Subcutaneous abdominal adipose tissue (tissue), 5 donors: ENCODE measurements around the gene IL19.

ENCODE experiments used
- H3K27ac ChIP-seq: one replicate; pipeline ENCODE4 v1.7.0; 2013; ENCODE audit warnings: low read depth, mild to moderate bottlenecking, inconsistent platforms, low read length, moderate library complexity
- H3K27me3 ChIP-seq, 5 donors: one replicate each; pipeline ENCODE4 v1.7.0; 2013; ENCODE audit warnings: low read length in 5 of 5, inconsistent platforms in 1 of 5; ENCODE audit not compliant: control insufficient read depth in 5 of 5, insufficient read depth in 4 of 5
- H3K36me3 ChIP-seq, 5 donors: one replicate each; pipeline ENCODE4 v1.7.0; 2013; ENCODE audit warnings: low read length in 5 of 5; ENCODE audit not compliant: control insufficient read depth in 5 of 5, insufficient read depth in 5 of 5
- H3K4me1 ChIP-seq, 5 donors: one replicate each; pipeline ENCODE4 v1.7.0; 2013; ENCODE audit warnings: low read length in 5 of 5, mild to moderate bottlenecking in 3 of 5, moderate library complexity in 1 of 5; ENCODE audit not compliant: control insufficient read depth in 5 of 5, insufficient read depth in 5 of 5
- H3K4me3 ChIP-seq, 5 donors: one replicate each; pipeline ENCODE4 v1.7.0; 2013; ENCODE audit warnings: low read length in 5 of 5, low read depth in 1 of 5
- H3K9ac ChIP-seq, 5 donors: one replicate each; pipeline ENCODE4 v1.7.0; 2013; ENCODE audit warnings: low read length in 5 of 5, mild to moderate bottlenecking in 4 of 5, moderate library complexity in 3 of 5
- H3K9me3 ChIP-seq, 5 donors: one replicate each; pipeline ENCODE4 v1.7.0; 2013; ENCODE audit warnings: low read length in 5 of 5; ENCODE audit not compliant: control insufficient read depth in 5 of 5
- donor health status: healthy.
- donor health status: healthy.
- donor health status: healthy.
- donor health status: healthy.
- donor health status: healthy.

IL19 gene

DNA sequence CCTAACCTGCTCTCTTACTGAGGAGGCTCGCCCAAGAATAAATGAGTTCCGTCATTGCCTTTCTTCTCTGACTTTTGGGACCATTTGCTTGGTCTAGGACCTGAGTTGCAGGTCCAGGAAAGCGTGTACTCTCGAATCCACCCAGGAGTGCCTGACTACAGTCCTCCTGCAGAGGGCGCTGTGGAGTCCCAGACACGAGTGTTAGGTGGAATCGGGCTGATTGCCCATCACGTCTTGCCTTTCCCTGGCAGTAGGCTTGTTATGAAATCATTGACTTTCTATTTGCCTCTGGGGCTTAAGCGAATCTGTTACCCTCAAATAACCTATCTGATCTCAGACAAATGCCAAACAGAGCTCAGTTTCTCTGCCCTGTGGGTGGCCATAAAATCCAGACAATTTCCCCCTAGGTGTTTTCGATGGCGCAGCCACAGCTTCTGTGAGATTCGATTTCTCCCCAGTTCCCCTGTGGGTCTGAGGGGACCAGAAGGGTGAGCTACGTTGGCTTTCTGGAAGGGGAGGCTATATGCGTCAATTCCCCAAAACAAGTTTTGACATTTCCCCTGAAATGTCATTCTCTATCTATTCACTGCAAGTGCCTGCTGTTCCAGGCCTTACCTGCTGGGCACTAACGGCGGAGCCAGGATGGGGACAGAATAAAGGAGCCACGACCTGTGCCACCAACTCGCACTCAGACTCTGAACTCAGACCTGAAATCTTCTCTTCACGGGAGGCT lies 94.5 kb downstream of the IL19 start, which contains the start of gene IL20:
IL20 (plus strand) TSS at position 685 of the 733 bp plus-strand sequence. CDS start 230 bp downstream, outside the sequence.
- Histone ChIP-seq H3K9ac (peak within 1 kb of the TSS in 1 of 5 donors; percentile 44), H3K27ac (no peak within 1 kb of the TSS)

DNA sequence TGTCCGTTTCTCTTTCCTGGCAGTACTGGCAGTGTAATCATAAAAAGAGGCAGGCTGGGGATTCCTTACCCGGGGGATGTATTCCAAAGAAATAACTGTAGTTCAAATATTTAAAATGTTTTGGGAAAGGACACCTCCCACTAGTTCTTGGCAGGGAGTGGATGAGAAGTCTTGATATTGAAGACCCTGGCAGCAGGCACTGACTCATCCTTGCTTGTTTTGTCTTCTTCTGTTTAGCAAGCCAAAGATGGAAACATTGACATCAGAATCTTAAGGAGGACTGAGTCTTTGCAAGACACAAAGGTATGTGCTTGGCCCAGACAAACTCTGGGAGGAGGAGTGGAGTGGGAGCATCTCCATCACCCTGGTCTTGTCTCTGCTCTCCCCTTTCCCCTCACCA lies 95.5 kb downstream of the IL19 start:
- no peak overlapping the region for H3K4me3 ChIP-seq
- H3K36me3 ChIP-seq = no peaks in the 10 kb centered on the region
- H3K27me3 ChIP-seq = no peaks in the 10 kb centered on the region
- H3K27ac ChIP-seq = no peak overlapping the region
- H3K4me1 ChIP-seq = peaks cover 0 to 8% (median 4%) of the 10 kb centered on the region in 5 donors
- no peak overlapping the region for H3K9ac ChIP-seq
- H3K9me3 ChIP-seq = no peaks in the 10 kb centered on the region

More for the DNA sequence above, 94.5 kb downstream of the IL19 start, which contains the start of gene IL20:
- no peaks in the 10 kb centered on the region for H3K9me3 ChIP-seq
- no peaks in the 10 kb centered on the region for H3K27me3 ChIP-seq
- H3K4me1 ChIP-seq = peaks cover 0 to 8% (median 4%) of the 10 kb centered on the region in 5 donors
- no peak within 1 kb of the TSS for H3K4me3 ChIP-seq
- no peaks in the 10 kb centered on the region for H3K36me3 ChIP-seq

DNA sequence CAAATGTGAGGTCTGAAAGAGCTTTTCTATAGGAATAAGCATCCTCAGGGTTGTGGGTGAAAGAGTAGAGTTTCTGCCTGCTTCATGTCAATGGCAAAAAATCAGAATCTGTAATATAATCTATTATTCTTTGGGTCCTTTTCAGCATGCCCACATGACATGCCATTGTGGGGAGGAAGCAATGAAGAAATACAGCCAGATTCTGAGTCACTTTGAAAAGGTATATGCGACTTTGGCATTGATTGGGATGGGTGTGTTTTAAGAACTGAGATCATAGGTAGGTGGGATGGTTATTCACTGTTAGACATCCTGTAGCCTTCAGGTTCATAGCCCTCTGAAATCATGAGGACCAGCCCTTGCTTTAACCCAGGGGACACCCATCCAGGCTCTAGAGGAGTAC lies 96.7 kb downstream of the IL19 start:
- Histone ChIP-seq H3K4me3 (no peak overlapping the region), H3K9me3 (peaks cover 0 to 4% (median 0%) of the 10 kb centered on the region in 5 donors), H3K4me1 (peaks cover 0 to 8% (median 4%) of the 10 kb centered on the region in 5 donors), H3K9ac (no peak overlapping the region), H3K27ac (no peak overlapping the region), H3K36me3 (no peaks in the 10 kb centered on the region), H3K27me3 (no peaks in the 10 kb centered on the region)

DNA sequence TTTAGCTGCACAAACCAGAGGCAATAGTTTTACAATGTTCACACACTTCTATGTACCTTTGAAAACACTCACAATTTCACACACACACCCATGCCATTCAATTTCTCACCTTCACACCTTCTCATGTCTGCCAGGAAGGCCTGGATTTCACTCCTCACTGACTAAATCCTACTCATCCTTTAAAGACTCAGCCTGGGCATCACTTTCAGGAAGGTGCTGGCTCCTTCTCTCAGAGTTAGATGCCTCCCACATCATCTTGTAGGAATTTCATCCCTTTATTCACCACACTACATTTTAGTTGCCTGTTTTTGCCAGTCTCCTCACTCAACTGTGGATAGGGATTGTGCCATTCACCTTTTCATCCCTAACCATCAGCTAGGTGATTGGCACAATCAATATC lies 97.1 kb downstream of the IL19 start:
- no peak overlapping the region for H3K27ac ChIP-seq
- no peak overlapping the region for H3K9ac ChIP-seq
- H3K27me3 ChIP-seq = no peaks in the 10 kb centered on the region
- peaks cover 0 to 4% (median 0%) of the 10 kb centered on the region in 5 donors for H3K9me3 ChIP-seq
- peaks cover 0 to 8% (median 4%) of the 10 kb centered on the region in 5 donors for H3K4me1 ChIP-seq
- H3K36me3 ChIP-seq = no peaks in the 10 kb centered on the region
- H3K4me3 ChIP-seq = no peak overlapping the region

DNA sequence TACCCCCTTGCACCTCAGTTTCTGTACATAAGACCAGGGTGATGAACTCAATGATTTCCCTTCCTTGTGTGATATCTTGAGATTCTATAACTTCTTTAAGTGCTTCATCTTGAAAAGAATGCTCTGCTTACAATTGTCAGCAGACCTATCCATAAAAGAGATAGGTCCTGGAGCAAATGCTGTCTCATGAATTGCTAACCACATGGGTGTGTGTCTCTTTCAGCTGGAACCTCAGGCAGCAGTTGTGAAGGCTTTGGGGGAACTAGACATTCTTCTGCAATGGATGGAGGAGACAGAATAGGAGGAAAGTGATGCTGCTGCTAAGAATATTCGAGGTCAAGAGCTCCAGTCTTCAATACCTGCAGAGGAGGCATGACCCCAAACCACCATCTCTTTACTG lies 97.7 kb downstream of the IL19 start:
- peaks cover 0 to 4% (median 0%) of the 10 kb centered on the region in 5 donors for H3K9me3 ChIP-seq
- H3K4me1 ChIP-seq = peaks cover 0 to 8% (median 4%) of the 10 kb centered on the region in 5 donors
- H3K4me3 ChIP-seq = no peak overlapping the region
- no peaks in the 10 kb centered on the region for H3K27me3 ChIP-seq
- H3K36me3 ChIP-seq = no peaks in the 10 kb centered on the region
- H3K27ac ChIP-seq = no peak overlapping the region
- no peak overlapping the region for H3K9ac ChIP-seq

DNA sequence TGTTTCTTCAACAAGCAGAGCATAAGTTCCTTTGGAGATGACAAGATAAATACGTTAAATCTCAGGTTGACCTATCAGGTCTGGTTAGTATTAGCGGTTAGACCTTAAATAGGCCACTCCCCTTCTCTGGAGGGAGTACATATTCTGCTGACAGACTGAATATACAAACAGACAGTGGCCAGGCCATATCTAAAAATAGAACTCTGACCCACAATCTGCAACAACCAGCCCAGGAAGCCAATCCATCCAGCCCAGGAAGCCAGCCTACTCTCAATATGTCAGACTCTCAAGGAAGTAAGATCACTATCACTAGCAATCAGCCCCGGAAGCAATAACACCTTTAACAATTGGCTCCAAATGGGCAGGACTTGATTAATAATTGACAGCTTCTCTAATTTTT lies 101.6 kb downstream of the IL19 start:
- H3K27ac ChIP-seq = no peak overlapping the region
- H3K4me3 ChIP-seq = no peak overlapping the region

DNA sequence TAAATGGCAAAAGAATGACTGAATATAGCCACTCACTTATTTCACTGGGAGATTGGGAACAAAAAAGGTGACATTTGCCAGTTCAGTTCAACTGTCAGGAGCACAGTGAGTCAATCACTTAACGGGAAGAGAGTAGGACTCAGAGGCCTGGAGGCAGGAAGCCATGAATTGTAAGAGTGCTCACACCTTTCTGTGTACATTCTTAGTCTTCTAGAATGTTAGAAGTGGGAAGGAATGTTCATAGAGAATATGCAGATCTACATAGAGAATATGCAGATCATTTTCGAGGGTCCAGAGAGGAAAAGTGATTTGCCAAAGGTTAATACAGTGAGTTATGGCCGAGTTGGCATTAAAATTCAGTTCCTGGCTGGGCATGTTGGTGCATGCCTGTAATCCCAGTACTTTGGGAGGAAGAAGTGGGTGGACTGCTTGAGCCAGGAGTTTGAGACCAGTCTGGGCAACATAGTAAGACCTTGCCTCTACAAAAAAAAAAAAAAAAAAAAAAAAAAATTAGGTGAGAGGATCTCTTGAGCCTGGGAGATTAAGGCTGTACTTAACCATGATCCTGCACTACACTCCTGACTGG lies 103.1 kb downstream of the IL19 start:
- Histone ChIP-seq H3K27me3 (no peaks in the 10 kb centered on the region), H3K9ac (no peak overlapping the region), H3K27ac (no peak overlapping the region), H3K9me3 (peaks cover 3 to 25% (median 9%) of the 10 kb centered on the region in 5 donors), H3K4me1 (no peaks in the 10 kb centered on the region), H3K36me3 (no peaks in the 10 kb centered on the region), H3K4me3 (no peak overlapping the region)

More for the DNA sequence above, 101.6 kb downstream of the IL19 start:
- H3K4me1 ChIP-seq = no peaks in the 10 kb centered on the region
- no peak overlapping the region for H3K9ac ChIP-seq
- no peaks in the 10 kb centered on the region for H3K27me3 ChIP-seq
- H3K36me3 ChIP-seq = no peaks in the 10 kb centered on the region
- H3K9me3 ChIP-seq = peaks cover 0 to 10% (median 4%) of the 10 kb centered on the region in 5 donors

DNA sequence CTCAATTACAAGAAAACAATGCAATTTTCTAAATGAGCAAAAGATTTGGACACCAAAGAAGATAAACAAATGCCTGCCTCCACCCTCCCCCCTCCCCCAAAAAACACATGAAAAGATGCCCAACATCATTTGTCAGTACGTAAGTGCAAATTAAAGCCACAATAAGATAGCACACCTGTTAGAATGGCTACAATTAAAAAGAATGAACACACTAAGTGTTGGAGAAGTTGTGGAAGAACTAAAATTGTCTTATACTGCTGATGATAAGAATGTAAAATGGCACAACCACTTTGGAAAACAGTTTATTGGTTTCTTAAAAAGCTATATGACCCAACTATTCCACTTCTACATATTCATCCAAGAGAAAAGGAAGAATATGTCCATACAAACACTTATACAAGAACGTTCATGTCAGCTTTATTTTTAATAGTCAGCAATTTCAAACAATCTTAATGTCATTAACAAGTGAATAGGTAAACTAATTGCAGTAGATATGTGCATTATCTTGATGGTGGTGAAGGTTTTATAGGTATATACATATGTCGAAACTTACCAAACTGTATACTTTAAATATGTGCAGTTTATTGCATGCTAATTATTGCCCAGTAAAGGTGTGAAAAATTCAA lies 105.3 kb downstream of the IL19 start:
- Histone ChIP-seq H3K27ac (no peak overlapping the region), H3K9me3 (peaks cover 3 to 25% (median 9%) of the 10 kb centered on the region in 5 donors), H3K4me3 (no peak overlapping the region), H3K9ac (no peak overlapping the region), H3K27me3 (no peaks in the 10 kb centered on the region), H3K36me3 (no peaks in the 10 kb centered on the region), H3K4me1 (no peaks in the 10 kb centered on the region)

DNA sequence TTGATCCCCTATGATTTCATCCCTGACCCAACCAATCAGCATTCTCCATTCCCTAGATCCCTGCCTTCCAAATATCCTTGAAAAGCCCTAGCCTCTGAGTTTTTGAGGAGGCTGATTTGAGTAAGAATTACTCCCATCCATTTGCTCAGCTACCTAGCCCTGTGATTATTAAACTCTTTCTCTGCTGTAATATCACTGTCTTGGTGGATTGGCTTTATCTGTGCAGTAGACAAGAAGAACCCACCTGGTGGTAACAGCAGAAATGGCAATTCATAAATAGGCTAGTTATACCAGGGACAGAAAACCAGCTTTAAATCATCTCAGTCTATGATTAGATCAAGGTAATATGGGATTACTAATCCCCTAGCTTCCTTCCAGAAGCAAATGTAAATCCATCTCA lies 107.9 kb downstream of the IL19 start:
- Histone ChIP-seq H3K4me1 (no peaks in the 10 kb centered on the region), H3K9ac (no peak overlapping the region), H3K4me3 (no peak overlapping the region), H3K9me3 (peaks cover 3 to 21% (median 9%) of the 10 kb centered on the region in 5 donors), H3K36me3 (no peaks in the 10 kb centered on the region), H3K27me3 (no peaks in the 10 kb centered on the region), H3K27ac (no peak overlapping the region)

DNA sequence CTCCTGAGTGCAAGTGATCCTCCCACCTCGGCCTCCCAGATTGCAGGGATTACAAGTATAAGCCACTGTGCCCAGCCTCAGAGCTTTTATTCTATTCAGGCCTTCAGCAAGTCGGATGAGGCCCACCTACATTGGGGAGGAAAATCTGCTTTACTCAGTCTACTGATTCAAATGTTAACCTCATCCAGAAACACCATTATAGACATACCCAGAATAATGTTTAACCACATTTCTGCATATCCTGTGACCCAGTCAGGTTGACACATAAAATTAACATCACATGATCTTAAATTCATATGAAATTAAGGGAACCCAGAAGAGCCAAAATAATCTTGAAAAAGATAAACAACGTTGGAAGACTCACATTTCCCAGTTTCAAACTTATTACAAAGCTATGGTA lies 109.7 kb downstream of the IL19 start:
- Histone ChIP-seq H3K9me3 (peaks cover 3 to 21% (median 9%) of the 10 kb centered on the region in 5 donors), H3K36me3 (no peaks in the 10 kb centered on the region), H3K9ac (no peak overlapping the region), H3K4me3 (no peak overlapping the region), H3K4me1 (peaks cover 0 to 9% (median 8%) of the 10 kb centered on the region in 5 donors), H3K27me3 (no peaks in the 10 kb centered on the region), H3K27ac (no peak overlapping the region)
